ENCODE measurements around the gene CDS2.

The CDS2 gene

GRCh38 chr20:5148581-5148980 lies 21.8 kb downstream of the CDS2 start:
- in situ Hi-C loops (cut with MboI; ENCODE audit: low pct_unique_long_range_greater_than_20kb, low sequenced_read_pairs, unreplicated experiment) = no loop called here
- DNase-seq (ENCODE audit: low spot score) = no peak
- no peak for TF ChIP-seq CTCF (IDR thresholded peaks at IDR 0.05; ENCODE audit: extremely low read depth, insufficient read depth, missing control alignments)

- no peak for TF ChIP-seq CTCF (IDR thresholded peaks at IDR 0.05; ENCODE audit: extremely low read depth, insufficient read depth, missing control alignments)
- in situ Hi-C loops (cut with MboI; ENCODE audit: low pct_unique_long_range_greater_than_20kb, low sequenced_read_pairs, unreplicated experiment) = no loop called here
- DNase-seq (ENCODE audit: low spot score) = no peak
These were observed 23.1 kb downstream of the CDS2 start for GRCh38 chr20:5149892-5150225.

- in situ Hi-C loops (cut with MboI; ENCODE audit: low pct_unique_long_range_greater_than_20kb, low sequenced_read_pairs, unreplicated experiment) = no loop called here
- no peak for TF ChIP-seq CTCF (IDR thresholded peaks at IDR 0.05; ENCODE audit: extremely low read depth, insufficient read depth, missing control alignments)
- no peak for DNase-seq (ENCODE audit: low spot score)
These were observed 23.6 kb downstream of the CDS2 start for GRCh38 chr20:5150226-5151076.

GRCh38 chr20:5153152-5153467 lies 26.3 kb downstream of the CDS2 start:
- TF ChIP-seq CTCF (IDR thresholded peaks at IDR 0.05; ENCODE audit: extremely low read depth, insufficient read depth, missing control alignments) = no peak
- in situ Hi-C loops (cut with MboI; ENCODE audit: low pct_unique_long_range_greater_than_20kb, low sequenced_read_pairs, unreplicated experiment) = no loop called here
- no peak for DNase-seq (ENCODE audit: low spot score)

GRCh38 chr20:5153612-5154542 lies 27.1 kb downstream of the CDS2 start:
- no peak for TF ChIP-seq CTCF (IDR thresholded peaks at IDR 0.05; ENCODE audit: extremely low read depth, insufficient read depth, missing control alignments)
- in situ Hi-C loops (cut with MboI; ENCODE audit: low pct_unique_long_range_greater_than_20kb, low sequenced_read_pairs, unreplicated experiment) = no loop called here
- no peak for DNase-seq (ENCODE audit: low spot score)

GRCh38 chr20:5154543-5154925 lies 27.7 kb downstream of the CDS2 start:
- TF ChIP-seq CTCF (IDR thresholded peaks at IDR 0.05; ENCODE audit: extremely low read depth, insufficient read depth, missing control alignments) = no peak
- in situ Hi-C loops (cut with MboI; ENCODE audit: low pct_unique_long_range_greater_than_20kb, low sequenced_read_pairs, unreplicated experiment) = no loop called here
- no peak for DNase-seq (ENCODE audit: low spot score)
